Central memory CD4-positive, alpha-beta T cell (primary cell): ENCODE measurements around the gene TRIM10.
"Not testable (repeated sequence)": the region's sequence is repeated elsewhere in the genome, so short reads cannot be mapped to it uniquely, and the experiment has no call there.

Experiments used
- DNase-seq: peaks from one replicate; pipeline ENCODE4 v3.0.0; 2022

The TRIM10 gene

GRCh38 chr6:30152910-30153610 lies 8.0 kb downstream of the TRIM10 start:
- DNase-seq, result no peak

GRCh38 chr6:30152016-30152673 lies 8.9 kb downstream of the TRIM10 start:
- DNase-seq, result no peak

- DNase-seq, result no peak
Observed at GRCh38 chr6:30151580-30151979, 9.4 kb downstream of the TRIM10 start.

GRCh38 chr6:30150671-30151395 lies 10.2 kb downstream of the TRIM10 start:
- no peak for DNase-seq

GRCh38 chr6:30149858-30150550 lies 11.0 kb downstream of the TRIM10 start:
- no peak for DNase-seq

GRCh38 chr6:30149234-30149633 lies 11.8 kb downstream of the TRIM10 start:
- DNase-seq, result no peak

GRCh38 chr6:30147096-30147495 lies 13.9 kb downstream of the TRIM10 start:
- no peak for DNase-seq

- no peak for DNase-seq
Observed at GRCh38 chr6:30145818-30146217, 15.2 kb downstream of the TRIM10 start.

GRCh38 chr6:30144811-30145210 lies 16.2 kb downstream of the TRIM10 start:
- no peak for DNase-seq

GRCh38 chr6:30143780-30144179 lies 17.2 kb downstream of the TRIM10 start:
- DNase-seq, result no peak

- no peak for DNase-seq
Observed at GRCh38 chr6:30142665-30143064, 18.3 kb downstream of the TRIM10 start.

- DNase-seq, result not testable (repeated sequence)
Observed at GRCh38 chr6:30140240-30140639, 20.8 kb downstream of the TRIM10 start.

GRCh38 chr6:30136570-30137286 lies 24.3 kb downstream of the TRIM10 start:
- no peak for DNase-seq

- no peak for DNase-seq
Observed at GRCh38 chr6:30135757-30136156, 25.3 kb downstream of the TRIM10 start, which contains the start of gene TRIM40. TRIM40 (plus strand) TSS chr6:30136140; CDS start chr6:30137037, 897 bp downstream.

- DNase-seq, result no peak
Observed at GRCh38 chr6:30135147-30135546, 25.9 kb downstream of the TRIM10 start.

GRCh38 chr6:30131947-30132497 lies 29.0 kb downstream of the TRIM10 start:
- no peak for DNase-seq

GRCh38 chr6:30130887-30131862 lies 29.8 kb downstream of the TRIM10 start:
- peak; percentile 76 for DNase-seq

- DNase-seq, result no peak
Observed at GRCh38 chr6:30130179-30130679, 30.8 kb downstream of the TRIM10 start.

GRCh38 chr6:30129265-30130178 lies 31.5 kb downstream of the TRIM10 start:
- DNase-seq, result no peak
